IMR-90 (cell line): ENCODE results near the gene PSMC3. TPM values are rescaled to one million over a fixed set of nuclear protein-coding genes. Genes with fewer than 3 reads are reported as not detected.

Source experiments
- ATAC-seq: fragments of 200-7000 bp; cut with Tn5 transposase; 2 replicates; pipeline ENCODE4 v1.9.1; 2020; ENCODE audit warnings: low read depth, mild to moderate bottlenecking, moderate library complexity
- BruUV-seq: library from RNA; stranded (reverse); fragments of 400-500 nt; replicated peaks from 2 replicates; lab custom pipeline; 2021; lab: Mats Ljungman, UMichigan
- CTCF ChIA-PET: fragments of 300-600 bp; formaldehyde crosslinking; extraction: SDS; loops from one replicate; lab custom pipeline; 2021; ENCODE audit warnings: antibody characterized with exemption; lab: Yijun Ruan, JAX
- POLR2A ChIA-PET: fragments of 300-600 bp; sonication (Branson Sonifier 250); formaldehyde crosslinking; loops from one replicate; lab custom pipeline; 2022; ENCODE audit warnings: antibody characterized with exemption; ENCODE audit not compliant: unreplicated experiment; lab: Charles Lee
- DNase-seq: peaks from one replicate; pipeline ENCODE4 v3.0.0; 2013
- H2AFZ ChIP-seq: replicated peaks from 2 replicates; pipeline ENCODE3; 2013; ENCODE audit warnings: low read length, mild to moderate bottlenecking; ENCODE audit not compliant: poor library complexity
- H2AK5ac ChIP-seq: 2 replicates; pipeline ENCODE4 v1.6.1; 2013; ENCODE audit warnings: low read depth, low read length, inconsistent platforms
- H2AK9ac ChIP-seq: replicated peaks from 2 replicates; pipeline ENCODE3; 2013; ENCODE audit warnings: mild to moderate bottlenecking, low read depth, low read length, moderate library complexity; ENCODE audit not compliant: poor library complexity
- H2BK120ac ChIP-seq: 2 replicates; pipeline ENCODE4 v1.6.1; 2013; ENCODE audit warnings: low read depth, low read length, inconsistent platforms
- H2BK15ac ChIP-seq: 3 replicates; pipeline ENCODE4 v1.6.1; 2013; ENCODE audit warnings: low read depth, low read length, inconsistent platforms
- H2BK20ac ChIP-seq: 2 replicates; pipeline ENCODE4 v1.6.1; 2013; ENCODE audit warnings: low read depth, mild to moderate bottlenecking, inconsistent platforms, low read length, moderate library complexity
- H2BK5ac ChIP-seq: 2 replicates; pipeline ENCODE4 v1.6.1; 2013; ENCODE audit warnings: mild to moderate bottlenecking, low read depth, low read length, inconsistent platforms; ENCODE audit not compliant: poor library complexity, severe bottlenecking
- H3K14ac ChIP-seq: replicated peaks from 2 replicates; pipeline ENCODE4 v1.6.1; 2013; ENCODE audit warnings: low read depth, low read length, inconsistent platforms
- H3K18ac ChIP-seq: 2 replicates; pipeline ENCODE4 v1.6.1; 2013; ENCODE audit warnings: low read depth, low read length, control low read depth
- H3K23ac ChIP-seq: 2 replicates; pipeline ENCODE4 v1.6.1; 2013; ENCODE audit warnings: low read depth, low read length, inconsistent platforms
- H3K27ac ChIP-seq: 2 replicates; pipeline ENCODE4 v1.5.1; 2013; ENCODE audit warnings: mild to moderate bottlenecking, control low read depth, low read length; ENCODE audit not compliant: insufficient read depth
- H3K27me3 ChIP-seq: 2 replicates; pipeline ENCODE4 v1.6.1; 2013; ENCODE audit warnings: low read length; ENCODE audit not compliant: control insufficient read depth, insufficient read depth
- H3K36me3 ChIP-seq: 2 replicates; pipeline ENCODE4 v1.6.1; 2013; ENCODE audit warnings: low read length, mixed read lengths; ENCODE audit not compliant: control insufficient read depth, insufficient read depth
- H3K4ac ChIP-seq: 2 replicates; pipeline ENCODE4 v1.6.1; 2013; ENCODE audit warnings: low read depth, low read length, inconsistent platforms
- H3K4me1 ChIP-seq: 2 replicates; pipeline ENCODE4 v1.6.1; 2013; ENCODE audit warnings: low read length, mixed read lengths; ENCODE audit not compliant: control insufficient read depth, insufficient read depth
- H3K4me2 ChIP-seq: 2 replicates; pipeline ENCODE4 v1.6.1; 2013; ENCODE audit warnings: low read depth, mild to moderate bottlenecking, control low read depth, low read length, moderate library complexity
- H3K4me3 ChIP-seq: 2 replicates; pipeline ENCODE4 v1.5.1; 2013; ENCODE audit warnings: low read depth, mild to moderate bottlenecking, control low read depth, low read length, moderate library complexity; ENCODE audit not compliant: insufficient read depth
- H3K56ac ChIP-seq: 2 replicates; pipeline ENCODE4 v1.6.1; 2013; ENCODE audit warnings: low read length, inconsistent platforms; ENCODE audit not compliant: insufficient read depth; ENCODE audit errors: extremely low read depth
- H3K79me1 ChIP-seq, 2 experiments: 2 replicates each; pipeline ENCODE4 v1.6.1; 2013; ENCODE audit warnings: low read length in 2 of 2, inconsistent platforms in 1 of 2, low read depth in 1 of 2
- H3K9ac ChIP-seq: 2 replicates; pipeline ENCODE4 v1.6.1; 2013; ENCODE audit warnings: low read depth, low read length, control low read depth
- H3K9me1 ChIP-seq: 2 replicates; pipeline ENCODE4 v1.6.1; 2013; ENCODE audit warnings: low read length, inconsistent platforms; ENCODE audit not compliant: insufficient read depth
- H3K9me3 ChIP-seq: 2 replicates; pipeline ENCODE4 v1.6.1; 2013; ENCODE audit warnings: low read length; ENCODE audit not compliant: control insufficient read depth, insufficient read depth
- H4K20me1 ChIP-seq: 2 replicates; pipeline ENCODE4 v1.6.1; 2013; ENCODE audit warnings: low read length, inconsistent platforms; ENCODE audit not compliant: insufficient read depth
- H4K5ac ChIP-seq: 2 replicates; pipeline ENCODE4 v1.6.1; 2013; ENCODE audit warnings: mild to moderate bottlenecking, low read depth, low read length, control low read depth
- H4K8ac ChIP-seq, 2 experiments: 2 replicates each; pipeline ENCODE4 v1.6.1; 2013; ENCODE audit warnings: low read depth in 2 of 2, low read length in 2 of 2, control low read depth in 1 of 2, inconsistent platforms in 1 of 2
- H4K91ac ChIP-seq: 2 replicates; pipeline ENCODE4 v1.6.1; 2013; ENCODE audit warnings: low read depth, low read length, inconsistent platforms; ENCODE audit not compliant: insufficient read depth
- BHLHE40 ChIP-seq: fragments of 150-350 bp; IDR thresholded peaks from 2 replicates; pipeline ENCODE4 v1.6.1; 2016; ENCODE audit warnings: mild to moderate bottlenecking, low read depth, low read length
- CEBPB ChIP-seq: IDR thresholded peaks from 2 replicates; pipeline ENCODE4 v1.6.1; 2012; ENCODE audit warnings: low read depth, low read length, improper control_type of control experiment
- CHD1 ChIP-seq: IDR thresholded peaks from 2 replicates; pipeline ENCODE4 v1.6.1; 2012; ENCODE audit warnings: low read depth, low read length, improper control_type of control experiment
- FOS ChIP-seq: fragments of 150-350 bp; IDR thresholded peaks from 2 replicates; pipeline ENCODE4 v1.6.1; 2016; ENCODE audit warnings: low read depth, low read length
- MAFK ChIP-seq: IDR thresholded peaks from 2 replicates; pipeline ENCODE4 v1.6.1; 2012; ENCODE audit warnings: low read depth, low read length, improper control_type of control experiment
- MAZ ChIP-seq: IDR thresholded peaks from 2 replicates; pipeline ENCODE4 v1.6.1; 2012; ENCODE audit warnings: low read depth, mild to moderate bottlenecking, low read length, improper control_type of control experiment, moderate library complexity, borderline replicate concordance
- MXI1 ChIP-seq: IDR thresholded peaks from 2 replicates; pipeline ENCODE4 v1.6.1; 2012; ENCODE audit warnings: low read depth, mild to moderate bottlenecking, low read length, moderate library complexity, borderline replicate concordance
- NFE2L2 ChIP-seq: fragments of 150-350 bp; IDR thresholded peaks from 2 replicates; pipeline ENCODE4 v1.6.1; 2016; ENCODE audit warnings: low read depth, mild to moderate bottlenecking, low read length
- POLR2A ChIP-seq: IDR thresholded peaks from 2 replicates; pipeline ENCODE4 v1.6.1; 2012; ENCODE audit warnings: mild to moderate bottlenecking, low read depth, low read length
- RAD21 ChIP-seq: IDR thresholded peaks from 2 replicates; pipeline ENCODE4 v1.6.1; 2012; ENCODE audit warnings: low read length, improper control_type of control experiment
- RCOR1 ChIP-seq: IDR thresholded peaks from 2 replicates; pipeline ENCODE4 v1.6.1; 2012; ENCODE audit warnings: mild to moderate bottlenecking, low read length, improper control_type of control experiment; ENCODE audit not compliant: insufficient replicate concordance
- RFX5 ChIP-seq: IDR thresholded peaks from 2 replicates; pipeline ENCODE4 v1.8.0; 2012; ENCODE audit warnings: low read depth, mild to moderate bottlenecking, low read length, moderate library complexity
- SMC3 ChIP-seq: fragments of 150-350 bp; IDR thresholded peaks from 2 replicates; pipeline ENCODE4 v1.6.1; 2016; ENCODE audit warnings: low read depth, mild to moderate bottlenecking, antibody characterized with exemption, low read length, moderate library complexity
- WGBS, 2 experiments: methylation state at CpG; one replicate each; pipeline versions ENCODE4 v1.1.5 to v1.1.7; 2013; ENCODE audit warnings: missing lambda C conversion rate in 2 of 2; ENCODE audit not compliant: insufficient read length in 1 of 2; ENCODE audit errors: extremely low coverage in 2 of 2; 5-methylcytosine and 5-hydroxymethylcytosine counted together
- dilution Hi-C: fragments of 300-500 bp; cut with HindIII; formaldehyde crosslinking; loops from one replicate; pipeline ENCODE4 v1.14.3; 2018; ENCODE audit warnings: low sequenced_read_pairs; ENCODE audit not compliant: unreplicated experiment
- in situ Hi-C: fragments of 300-500 bp; cut with MboI; formaldehyde crosslinking; loops from 3 replicates; pipeline ENCODE4 v1.14.3; 2019; ENCODE audit warnings: low sequenced_read_pairs, inconsistent platforms, mixed read lengths
- intact Hi-C: fragments of 100-400 bp; cut with micrococcal nuclease; formaldehyde crosslinking; loops from 2 replicates; pipeline ENCODE4 v1.10.0; 2022
- polyA plus RNA-seq, 3 experiments: library from polyadenylated mRNA; depleted of rRNA; stranded (reverse); fragments of >200 nt; gene quantifications; 2 replicates each; pipeline ENCODE4 v1.2.3, GENCODE V29; 2012; ENCODE audit warnings: low replicate concordance in 1 of 3
- total RNA-seq: library from RNA; depleted of rRNA; stranded (reverse); fragments of >200 nt; gene quantifications from 2 replicates; pipeline ENCODE4 v1.2.3, GENCODE V29; 2012
- TF ChIP-seq, protein P1 (sequence below): conservative IDR thresholded peaks from 2 replicates; pipeline ENCODE4 v1.5.1; 2012; ENCODE audit warnings: mild to moderate bottlenecking, low read depth, low read length, improper control_type of control experiment
- TF ChIP-seq, protein P2 (sequence below): fragments of 150-350 bp; IDR thresholded peaks from 2 replicates; pipeline ENCODE4 v1.6.1; 2017; ENCODE audit warnings: mild to moderate bottlenecking, antibody characterized with exemption, low read length, low read depth

The PSMC3 gene
- total and polyA plus RNA-seq, 2 of the 4 experiments (the other 2 are of a cell fraction) = 238 to 253 TPM

DNA sequence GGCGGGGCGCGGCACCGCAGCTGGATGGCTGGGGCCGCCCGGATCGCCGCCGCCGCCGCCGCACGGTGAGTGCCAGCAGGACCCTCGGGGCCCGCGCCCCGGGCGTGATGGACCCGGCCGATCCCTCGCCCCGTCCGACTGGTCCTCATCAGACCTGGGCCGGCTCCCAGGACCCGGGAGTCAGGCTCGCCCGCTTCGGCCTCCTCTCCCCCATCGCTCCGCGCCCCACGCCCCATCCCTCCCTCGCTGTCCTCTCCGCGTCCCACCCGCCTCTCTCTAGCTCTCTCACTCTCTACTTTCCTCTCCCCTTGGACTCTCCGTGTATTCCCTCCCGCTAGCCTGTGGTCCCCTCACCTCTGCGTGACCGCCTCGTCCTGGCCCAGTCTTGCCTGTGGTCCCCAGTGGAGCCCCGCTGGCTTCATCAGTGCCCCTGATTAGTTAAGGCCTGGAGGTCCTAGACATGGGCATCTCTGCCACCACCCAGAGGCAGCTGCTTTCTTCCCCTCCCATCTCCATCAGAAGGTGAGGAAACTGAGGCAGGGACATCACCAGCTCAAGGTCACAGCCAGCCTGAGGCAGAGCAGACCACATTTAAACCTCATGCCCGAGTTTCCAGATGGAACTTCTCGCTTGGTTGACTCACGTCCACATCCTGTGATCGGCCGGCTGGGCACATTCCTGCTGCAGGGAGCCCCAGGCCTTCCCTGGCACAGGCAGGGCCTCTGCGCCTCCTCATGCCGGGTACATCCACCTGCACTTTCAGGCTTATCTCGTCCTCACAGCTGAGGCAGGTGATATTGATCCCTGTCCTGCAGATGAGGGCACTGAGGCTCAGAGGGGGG lies 17.4 kb downstream of the PSMC3 start:
- in situ Hi-C loops = no loop called here
- 2% methylated on average over 22 of the region's 50 CpGs; no CpG with 5 or more reads in 1 of the 2 experiments for WGBS, 2 experiments

More for the DNA sequence above, 17.4 kb downstream of the PSMC3 start:
- Histone ChIP-seq H3K14ac (peak overlapping the region; percentile 100), H3K36me3 (peaks cover 27% of the 10 kb centered on the region), H4K20me1 (0 out of 2 replicates have a peak, but pooled peaks cover 24% of the 10 kb centered on the region), H2AFZ (peak overlapping the region; percentile 91), H3K4me1 (peaks cover 28% of the 10 kb centered on the region), H2AK5ac (peak overlapping the region; percentile 99), H3K4me2 (peak overlapping the region; percentile 86), H4K8ac (peak overlapping the region; percentile 94 to 95), H2BK15ac (peak overlapping the region; percentile 57; the same call in 2 of the 3 replicates), H2BK20ac (peak overlapping the region; percentile 9; the same call in 1 of the 2 replicates), H2BK120ac (peak overlapping the region; percentile 89), H4K91ac (peak overlapping the region; percentile 98), H2BK5ac (peak overlapping the region; percentile 94), H3K18ac (peak overlapping the region; percentile 88), H3K4me3 (peak overlapping the region; percentile 82), H2AK9ac (peak overlapping the region; percentile 100), H4K5ac (peak overlapping the region; percentile 82), H3K9me3 (no peaks in the 10 kb centered on the region), H3K9me1 (peaks cover 8% of the 10 kb centered on the region; the same call in 1 of the 2 replicates), H3K27me3 (no peaks in the 10 kb centered on the region), H3K9ac (peak overlapping the region; percentile 97), H3K4ac (peak overlapping the region; percentile 99), H3K56ac (peak overlapping the region; percentile 93), H3K23ac (peak overlapping the region; percentile 97), H3K27ac (peak overlapping the region; percentile 98), H3K79me1 (peaks cover 0 to 48% of the 10 kb centered on the region in 2 experiments; a peak in 3 of 4 replicates)
- CTCF ChIA-PET = no interaction called here
- dilution Hi-C loops (no loop called here), intact Hi-C loops (loop anchor here (1.0 to 5.0 kb wide), 4 partner anchors 35 to 208 kb away; partner anchors contain the start of gene NR1H3)
- peak; percentile 87 for DNase-seq
- TF ChIP-seq MAZ (peak; percentile 23; the same call in 1 of the 2 replicates), SMC3 (no peak), RAD21 (peak; percentile 29; the same call in 1 of the 2 replicates), RCOR1 (peak; percentile 90), MAFK (no peak), POLR2A (peak; percentile 91), FOS (peak; percentile 33; the same call in 1 of the 2 replicates), BHLHE40 (0 out of 2 replicates have a peak, but pooled peaks have one; percentile 32), MXI1 (peak; percentile 62; the same call in 1 of the 2 replicates), RFX5 (no peak), NFE2L2 (no peak), CEBPB (no peak), CHD1 (peak; percentile 59; the same call in 1 of the 2 replicates)
- TF ChIP-seq, protein P1, sequence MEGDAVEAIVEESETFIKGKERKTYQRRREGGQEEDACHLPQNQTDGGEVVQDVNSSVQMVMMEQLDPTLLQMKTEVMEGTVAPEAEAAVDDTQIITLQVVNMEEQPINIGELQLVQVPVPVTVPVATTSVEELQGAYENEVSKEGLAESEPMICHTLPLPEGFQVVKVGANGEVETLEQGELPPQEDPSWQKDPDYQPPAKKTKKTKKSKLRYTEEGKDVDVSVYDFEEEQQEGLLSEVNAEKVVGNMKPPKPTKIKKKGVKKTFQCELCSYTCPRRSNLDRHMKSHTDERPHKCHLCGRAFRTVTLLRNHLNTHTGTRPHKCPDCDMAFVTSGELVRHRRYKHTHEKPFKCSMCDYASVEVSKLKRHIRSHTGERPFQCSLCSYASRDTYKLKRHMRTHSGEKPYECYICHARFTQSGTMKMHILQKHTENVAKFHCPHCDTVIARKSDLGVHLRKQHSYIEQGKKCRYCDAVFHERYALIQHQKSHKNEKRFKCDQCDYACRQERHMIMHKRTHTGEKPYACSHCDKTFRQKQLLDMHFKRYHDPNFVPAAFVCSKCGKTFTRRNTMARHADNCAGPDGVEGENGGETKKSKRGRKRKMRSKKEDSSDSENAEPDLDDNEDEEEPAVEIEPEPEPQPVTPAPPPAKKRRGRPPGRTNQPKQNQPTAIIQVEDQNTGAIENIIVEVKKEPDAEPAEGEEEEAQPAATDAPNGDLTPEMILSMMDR = no peak
- TF ChIP-seq, protein P2, sequence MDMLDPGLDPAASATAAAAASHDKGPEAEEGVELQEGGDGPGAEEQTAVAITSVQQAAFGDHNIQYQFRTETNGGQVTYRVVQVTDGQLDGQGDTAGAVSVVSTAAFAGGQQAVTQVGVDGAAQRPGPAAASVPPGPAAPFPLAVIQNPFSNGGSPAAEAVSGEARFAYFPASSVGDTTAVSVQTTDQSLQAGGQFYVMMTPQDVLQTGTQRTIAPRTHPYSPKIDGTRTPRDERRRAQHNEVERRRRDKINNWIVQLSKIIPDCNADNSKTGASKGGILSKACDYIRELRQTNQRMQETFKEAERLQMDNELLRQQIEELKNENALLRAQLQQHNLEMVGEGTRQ = no peak
- ATAC-seq = peak; percentile 13
- POLR2A ChIA-PET = no interaction called here
- BruUV-seq = TSS peak; percentile 62
